Karpas-422 (cell line): ENCODE results near the gene RBMS3. TPM values are rescaled to one million over a fixed set of nuclear protein-coding genes. Genes with fewer than 3 reads are reported as not detected.

Experiments used
- DNase-seq: peaks from one replicate; pipeline ENCODE4 v3.0.0-alpha.2; 2015
- H2AFZ ChIP-seq: fragments of 200-600 bp; sonication (generic); 2 replicates; pipeline ENCODE4 v1.6.1; 2014; ENCODE audit warnings: antibody characterized with exemption, low read length, mixed read lengths
- H3K27ac ChIP-seq: fragments of 200-600 bp; sonication (generic); 2 replicates; pipeline ENCODE4 v1.5.1; 2014; ENCODE audit warnings: mild to moderate bottlenecking, low read length, moderate library complexity
- H3K27me3 ChIP-seq: fragments of 200-600 bp; sonication (generic); 2 replicates; pipeline ENCODE4 v1.6.1; 2014; ENCODE audit warnings: low read length, mixed read lengths
- H3K36me3 ChIP-seq: fragments of 200-600 bp; sonication (generic); 2 replicates; pipeline ENCODE4 v1.6.1; 2014; ENCODE audit warnings: low read length, mixed read lengths; ENCODE audit not compliant: insufficient read depth
- H3K4me1 ChIP-seq: fragments of 200-600 bp; sonication (generic); 2 replicates; pipeline ENCODE4 v1.6.1; 2014; ENCODE audit warnings: mild to moderate bottlenecking, low read length, mixed read lengths
- H3K4me2 ChIP-seq: fragments of 200-600 bp; sonication (generic); 2 replicates; pipeline ENCODE4 v1.6.1; 2014; ENCODE audit warnings: low read length, low read depth, mild to moderate bottlenecking; ENCODE audit not compliant: poor library complexity, severe bottlenecking
- H3K4me3 ChIP-seq: fragments of 200-600 bp; sonication (generic); 2 replicates; pipeline ENCODE4 v1.5.1; 2014; ENCODE audit warnings: mild to moderate bottlenecking, antibody characterized with exemption, low read length, mixed read lengths
- H3K79me2 ChIP-seq: fragments of 200-600 bp; sonication (generic); 2 replicates; pipeline ENCODE4 v1.6.1; 2014; ENCODE audit warnings: mild to moderate bottlenecking, low read length, mixed read lengths
- H3K9ac ChIP-seq: fragments of 200-600 bp; sonication (generic); 2 replicates; pipeline ENCODE4 v1.6.0; 2014; ENCODE audit warnings: low read length
- H3K9me2 ChIP-seq: fragments of 200-600 bp; sonication (generic), shearing (Covaris generic); replicated peaks from 2 replicates; pipeline ENCODE4 v1.6.0; 2014; ENCODE audit warnings: mild to moderate bottlenecking, low read length, moderate library complexity; ENCODE audit not compliant: insufficient read depth
- H3K9me3 ChIP-seq: fragments of 300-700, 200-600 bp; sonication (generic); 2 replicates; pipeline ENCODE4 v1.6.1; 2014; ENCODE audit warnings: low read length, mixed read lengths
- H4K20me1 ChIP-seq: fragments of 200-600 bp; sonication (generic); 2 replicates; pipeline ENCODE4 v1.6.1; 2014; ENCODE audit warnings: mild to moderate bottlenecking, antibody characterized with exemption, low read length, low read depth; ENCODE audit not compliant: insufficient read depth
- total RNA-seq: library from RNA; depleted of rRNA; stranded (reverse); fragments of >200 nt; shearing (Covaris generic); gene quantifications from 2 replicates; pipeline ENCODE4 v1.2.3, GENCODE V29; 2014; ENCODE audit warnings: low replicate concordance

RBMS3 gene
- total RNA-seq, 1 experiment from 2014 or later = not detected

DNA sequence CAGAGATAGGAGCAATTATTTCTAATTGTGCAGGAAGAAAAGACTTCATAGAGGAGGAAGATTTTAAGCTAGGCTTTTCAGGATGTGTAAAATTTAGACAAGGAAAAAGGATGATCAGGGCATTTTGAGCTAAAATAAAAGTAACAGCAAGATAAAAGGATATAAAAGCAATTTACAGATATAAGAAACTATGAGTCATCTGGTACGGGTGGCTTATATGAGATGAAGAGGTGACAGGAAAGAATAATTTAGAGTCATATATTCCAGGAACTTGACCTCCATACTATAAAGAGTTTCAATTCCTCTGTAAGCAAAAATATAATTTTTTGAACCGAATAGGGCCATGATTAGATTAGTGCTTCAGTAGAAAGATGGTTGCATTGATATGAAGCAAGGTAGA lies 273.7 kb downstream of the RBMS3 start:
- Histone ChIP-seq H2AFZ (no peak overlapping the region), H3K4me1 (no peaks in the 10 kb centered on the region), H3K9me3 (peaks cover 22% of the 10 kb centered on the region), H3K9me2 (no peaks in the 10 kb centered on the region), H3K36me3 (no peaks in the 10 kb centered on the region), H3K4me3 (no peak overlapping the region), H4K20me1 (no peaks in the 10 kb centered on the region), H3K79me2 (no peaks in the 10 kb centered on the region), H3K4me2 (no peak overlapping the region), H3K9ac (no peak overlapping the region), H3K27me3 (no peaks in the 10 kb centered on the region), H3K27ac (no peak overlapping the region)
- DNase-seq = no peak

DNA sequence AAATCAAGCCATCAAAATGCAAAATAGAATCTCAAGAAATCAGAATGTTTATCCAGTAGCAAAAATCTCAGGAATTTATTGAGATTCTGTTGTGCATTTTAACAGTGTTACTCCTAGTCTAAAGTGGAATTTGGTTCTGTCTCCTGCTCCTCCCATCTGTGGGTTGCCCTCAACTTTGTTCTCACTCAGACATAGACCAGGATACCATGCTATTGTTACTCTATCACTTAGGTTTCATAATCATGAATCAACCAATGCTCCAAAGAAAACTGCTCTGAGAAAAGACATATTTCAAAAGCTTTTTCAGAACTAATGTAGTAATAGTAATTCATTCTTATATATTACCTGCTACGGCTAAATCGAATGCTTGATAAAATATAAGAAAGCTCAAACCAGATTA lies 274.7 kb downstream of the RBMS3 start:
- Histone ChIP-seq H3K9me3 (peaks cover 18% of the 10 kb centered on the region), H3K9ac (no peak overlapping the region), H3K27ac (no peak overlapping the region), H3K4me2 (no peak overlapping the region), H3K4me3 (no peak overlapping the region), H3K36me3 (no peaks in the 10 kb centered on the region), H2AFZ (no peak overlapping the region), H3K9me2 (no peaks in the 10 kb centered on the region), H4K20me1 (no peaks in the 10 kb centered on the region), H3K4me1 (no peaks in the 10 kb centered on the region), H3K27me3 (no peaks in the 10 kb centered on the region), H3K79me2 (no peaks in the 10 kb centered on the region)
- DNase-seq = no peak

DNA sequence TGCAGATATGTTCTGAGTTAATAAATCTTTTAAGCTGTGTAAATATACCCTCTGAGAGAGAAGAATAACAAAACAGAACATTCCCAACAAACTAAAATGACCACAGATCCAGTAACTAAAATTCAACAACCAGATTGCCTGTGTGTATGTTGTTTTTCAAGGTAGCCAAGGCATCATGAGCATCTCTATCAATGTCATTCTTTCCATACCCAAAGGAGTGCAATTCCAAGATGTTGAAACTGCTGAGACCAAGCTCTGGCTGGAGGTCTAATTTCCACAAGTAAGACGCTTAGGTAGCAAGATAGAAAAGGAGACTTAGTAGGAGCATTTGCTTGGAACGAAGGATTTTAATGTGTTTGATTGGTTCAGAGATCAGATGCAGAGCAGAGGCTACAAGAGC lies 276.3 kb downstream of the RBMS3 start:
- H3K9me2 ChIP-seq = no peaks in the 10 kb centered on the region
- no peaks in the 10 kb centered on the region for H3K36me3 ChIP-seq
- H3K9me3 ChIP-seq = peaks cover 14% of the 10 kb centered on the region
- H4K20me1 ChIP-seq = no peaks in the 10 kb centered on the region
- H3K4me2 ChIP-seq = no peak overlapping the region
- H2AFZ ChIP-seq = no peak overlapping the region
- no peak overlapping the region for H3K9ac ChIP-seq
- H3K27me3 ChIP-seq = no peaks in the 10 kb centered on the region
- H3K27ac ChIP-seq = no peak overlapping the region
- no peak overlapping the region for H3K4me3 ChIP-seq
- H3K79me2 ChIP-seq = no peaks in the 10 kb centered on the region
- no peaks in the 10 kb centered on the region for H3K4me1 ChIP-seq
- DNase-seq = no peak

DNA sequence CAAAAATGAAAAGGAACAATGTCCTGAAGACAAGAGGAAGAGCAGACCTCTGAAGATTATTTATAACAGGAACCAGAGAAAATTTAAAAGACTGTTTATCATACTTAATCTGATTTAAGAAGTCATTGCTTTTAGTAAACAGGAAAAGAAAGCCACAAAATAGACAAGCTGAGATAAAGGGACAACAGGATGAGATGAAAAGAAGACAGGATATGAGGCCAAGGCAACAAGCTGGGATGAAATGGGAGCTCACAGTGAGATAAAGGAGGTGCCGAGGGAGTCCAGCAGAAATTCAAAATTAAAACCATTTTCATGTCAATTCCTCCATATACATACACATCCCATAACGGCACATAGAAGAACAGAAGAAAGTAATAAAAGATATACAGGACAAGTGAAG lies 277.0 kb downstream of the RBMS3 start:
- Histone ChIP-seq H3K4me1 (no peaks in the 10 kb centered on the region), H3K9ac (no peak overlapping the region), H3K4me2 (no peak overlapping the region), H2AFZ (no peak overlapping the region), H4K20me1 (no peaks in the 10 kb centered on the region), H3K9me2 (no peaks in the 10 kb centered on the region), H3K36me3 (no peaks in the 10 kb centered on the region), H3K9me3 (peaks cover 14% of the 10 kb centered on the region), H3K27ac (no peak overlapping the region), H3K4me3 (no peak overlapping the region), H3K79me2 (no peaks in the 10 kb centered on the region), H3K27me3 (no peaks in the 10 kb centered on the region)
- no peak for DNase-seq

DNA sequence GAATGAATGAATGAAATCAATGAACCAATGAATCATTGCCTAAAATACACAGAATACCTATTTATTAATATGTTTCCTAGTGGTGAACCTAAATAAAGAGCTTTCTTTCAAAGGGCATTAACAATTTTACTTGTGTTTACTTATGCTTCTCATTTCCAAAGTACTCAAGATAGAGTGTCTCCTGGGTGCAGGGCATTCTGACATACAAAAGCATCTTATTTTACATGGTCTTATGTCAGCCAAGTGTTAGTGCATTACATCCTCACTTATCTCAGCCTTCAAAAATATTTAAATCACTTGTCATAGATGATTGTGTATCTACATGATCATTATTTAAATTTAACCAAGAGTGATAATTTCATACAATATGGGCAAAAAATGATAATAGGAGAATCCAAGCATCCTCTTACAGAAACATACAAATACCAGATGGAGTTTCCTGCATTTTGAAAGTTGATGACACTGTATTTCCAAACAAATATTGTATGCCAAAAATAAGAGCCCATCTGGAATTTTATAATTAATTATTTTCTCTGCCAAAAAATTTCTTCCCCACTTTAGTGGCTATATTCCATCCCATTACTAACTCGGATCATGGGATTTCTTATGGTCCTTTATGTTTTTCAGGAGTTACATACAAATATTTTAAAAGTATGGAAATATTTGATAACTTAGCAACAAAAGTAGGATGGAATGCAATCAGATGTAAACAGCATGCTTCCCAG lies 279.0 kb downstream of the RBMS3 start:
- no peak overlapping the region for H3K9ac ChIP-seq
- no peak overlapping the region for H2AFZ ChIP-seq
- H3K4me3 ChIP-seq = no peak overlapping the region
- H3K4me1 ChIP-seq = no peaks in the 10 kb centered on the region
- no peaks in the 10 kb centered on the region for H3K79me2 ChIP-seq
- peaks cover 9% of the 10 kb centered on the region; the same call in 1 of the 2 replicates for H3K9me3 ChIP-seq
- no peaks in the 10 kb centered on the region for H3K27me3 ChIP-seq
- H3K9me2 ChIP-seq = no peaks in the 10 kb centered on the region
- no peak overlapping the region for H3K27ac ChIP-seq
- no peaks in the 10 kb centered on the region for H3K36me3 ChIP-seq
- DNase-seq = no peak
- H3K4me2 ChIP-seq = no peak overlapping the region
- no peaks in the 10 kb centered on the region for H4K20me1 ChIP-seq

DNA sequence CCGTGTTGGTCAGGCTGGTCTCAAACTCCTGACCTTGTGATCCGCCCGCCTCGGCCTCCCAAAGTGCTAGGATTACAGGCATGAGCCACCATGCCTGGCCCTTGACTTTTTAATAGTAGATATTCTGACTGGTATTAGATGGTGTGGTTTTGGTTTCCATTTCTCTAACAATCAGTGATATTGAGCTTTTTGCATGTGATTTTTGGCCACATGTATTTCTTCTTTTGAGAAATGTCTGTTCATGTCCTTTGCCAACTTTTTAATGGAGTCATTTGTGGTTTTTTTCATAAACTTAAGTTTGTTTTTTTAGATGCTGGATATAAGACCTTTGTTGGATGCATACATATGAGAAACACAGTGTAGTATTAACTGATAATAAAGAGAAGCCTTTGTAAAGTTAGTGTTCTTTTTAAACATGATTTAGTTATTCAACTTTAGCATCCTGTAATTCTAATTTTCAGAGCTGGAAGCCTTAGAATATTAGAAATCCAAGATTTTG lies 280.8 kb downstream of the RBMS3 start:
- Histone ChIP-seq H3K36me3 (no peaks in the 10 kb centered on the region), H3K27ac (no peak overlapping the region)

DNA sequence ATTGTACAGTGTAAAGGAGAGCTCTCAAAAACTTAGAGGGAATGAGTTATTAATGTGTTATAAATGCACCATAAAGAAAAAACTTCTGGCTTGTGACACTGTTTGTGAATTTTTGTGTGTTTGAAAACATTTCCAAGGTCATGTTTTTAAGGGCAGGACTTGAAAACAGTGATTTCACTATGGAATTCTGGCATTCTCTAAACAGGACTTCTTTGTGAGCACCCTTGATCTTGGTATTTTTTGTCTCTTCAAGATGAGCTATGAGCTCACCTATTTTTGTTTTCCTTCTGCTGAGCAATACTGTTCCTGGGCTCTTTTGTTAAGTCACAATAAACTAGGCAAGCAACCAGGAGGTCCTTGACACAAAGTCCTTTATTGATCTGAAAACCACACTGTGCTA lies 284.4 kb downstream of the RBMS3 start:
- H3K4me1 ChIP-seq = no peaks in the 10 kb centered on the region
- no peaks in the 10 kb centered on the region for H3K36me3 ChIP-seq
- H3K27me3 ChIP-seq = no peaks in the 10 kb centered on the region
- H3K79me2 ChIP-seq = no peaks in the 10 kb centered on the region
- no peak overlapping the region for H2AFZ ChIP-seq
- H3K4me2 ChIP-seq = no peak overlapping the region
- H3K27ac ChIP-seq = no peak overlapping the region
- no peak overlapping the region for H3K9ac ChIP-seq
- no peak for DNase-seq
- H3K9me2 ChIP-seq = no peaks in the 10 kb centered on the region
- H4K20me1 ChIP-seq = no peaks in the 10 kb centered on the region
- H3K4me3 ChIP-seq = no peak overlapping the region
- H3K9me3 ChIP-seq = no peaks in the 10 kb centered on the region; the same call in 1 of the 2 replicates

More for the DNA sequence above, 280.8 kb downstream of the RBMS3 start:
- H3K9me3 ChIP-seq = peaks cover 6% of the 10 kb centered on the region; the same call in 1 of the 2 replicates
- no peak overlapping the region for H3K4me3 ChIP-seq
- no peaks in the 10 kb centered on the region for H3K27me3 ChIP-seq
- no peaks in the 10 kb centered on the region for H3K79me2 ChIP-seq
- H3K4me2 ChIP-seq = no peak overlapping the region
- no peak overlapping the region for H2AFZ ChIP-seq
- no peak for DNase-seq
- H3K9ac ChIP-seq = no peak overlapping the region
- H3K9me2 ChIP-seq = no peaks in the 10 kb centered on the region
- no peaks in the 10 kb centered on the region for H4K20me1 ChIP-seq
- no peaks in the 10 kb centered on the region for H3K4me1 ChIP-seq

DNA sequence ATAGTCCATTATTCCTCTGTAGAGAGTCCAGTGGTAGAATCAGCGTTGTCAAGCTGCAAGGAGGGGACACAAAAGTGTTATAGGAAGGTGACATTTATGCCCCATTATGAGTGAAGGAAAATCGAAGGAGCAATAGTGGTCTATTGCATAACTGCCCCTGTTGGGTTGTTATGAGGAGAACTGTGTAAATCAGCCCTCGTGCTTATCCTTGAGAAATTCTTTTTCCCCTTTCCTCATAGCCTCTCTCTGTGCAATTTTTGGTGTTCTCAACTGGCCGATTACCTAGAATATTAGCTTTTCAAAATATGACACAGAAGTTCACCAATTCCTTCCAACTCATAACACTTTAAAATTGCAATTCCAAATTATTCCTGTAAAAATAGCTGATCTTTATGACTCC lies 286.6 kb downstream of the RBMS3 start:
- Histone ChIP-seq H3K79me2 (no peaks in the 10 kb centered on the region), H3K36me3 (no peaks in the 10 kb centered on the region), H3K27me3 (no peaks in the 10 kb centered on the region), H3K4me2 (no peak overlapping the region), H2AFZ (no peak overlapping the region), H3K9me3 (peaks cover 3% of the 10 kb centered on the region; the same call in 1 of the 2 replicates), H3K4me3 (no peak overlapping the region), H3K27ac (no peak overlapping the region), H3K9ac (no peak overlapping the region), H3K9me2 (no peaks in the 10 kb centered on the region), H3K4me1 (no peaks in the 10 kb centered on the region), H4K20me1 (no peaks in the 10 kb centered on the region)
- no peak for DNase-seq
